GM12892 (cell line): Measurements from ENCODE around the gene PKN1.

ENCODE experiments used
- POLR2A ChIP-seq: IDR thresholded peaks from 2 replicates; pipeline ENCODE4 v1.6.1; 2011; ENCODE audit warnings: low read depth, low read length, control low read depth
- POLR2AphosphoS5 ChIP-seq: IDR thresholded peaks from 2 replicates; pipeline ENCODE4 v1.6.1; 2011; ENCODE audit warnings: low read depth, low read length, control low read depth
- TAF1 ChIP-seq: IDR thresholded peaks from 2 replicates; pipeline ENCODE4 v1.6.1; 2011; ENCODE audit warnings: low read depth, mild to moderate bottlenecking, control low read depth, low read length, borderline replicate concordance

DNA sequence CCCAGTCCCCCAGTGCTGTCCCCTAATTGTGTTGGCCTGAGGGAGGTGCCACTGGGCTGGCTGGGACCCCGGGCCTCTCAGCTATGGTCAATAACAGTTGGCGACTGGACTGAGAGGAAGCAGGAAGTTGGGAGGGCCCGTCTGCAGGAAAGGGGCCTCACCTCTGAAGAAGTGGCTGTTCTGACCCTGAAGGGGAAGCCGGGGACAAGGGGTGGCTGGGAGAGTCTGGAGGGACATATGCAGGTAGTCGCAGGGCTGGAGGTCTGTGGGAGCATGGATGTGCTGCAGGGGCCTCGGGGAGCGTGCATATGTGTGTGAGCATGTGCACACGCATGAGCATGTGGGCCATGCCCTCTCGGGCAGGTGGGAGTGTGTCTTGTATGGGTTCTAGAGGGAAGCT is 5.9 kb downstream of the PKN1 start:
- TF ChIP-seq POLR2A, result no peak
- TF ChIP-seq POLR2AphosphoS5, result no peak
- no peak for TF ChIP-seq TAF1
